RWPE2 (cell line): ENCODE measurements around the gene UBASH3A.

Source experiments
- ATAC-seq: fragments of 200-7000 bp; cut with Tn5 transposase; 3 replicates; pipeline ENCODE4 v1.9.1; 2021; ENCODE audit warnings: low read depth
- DNase-seq: peaks from one replicate; pipeline ENCODE4 v3.0.0-alpha.2; 2020; ENCODE audit warnings: low spot score
- H3K27ac ChIP-seq: fragments of 450-650 bp; 2 replicates; pipeline ENCODE4 v1.5.1; 2017; ENCODE audit warnings: mild to moderate bottlenecking; ENCODE audit not compliant: poor library complexity, severe bottlenecking
- H3K27me3 ChIP-seq: fragments of 250-450 bp; sonication (Bioruptor Pico); 2 replicates; pipeline ENCODE4 v1.5.1; 2021; ENCODE audit warnings: mild to moderate bottlenecking, moderate library complexity; ENCODE audit not compliant: insufficient read depth, poor library complexity, severe bottlenecking
- H3K36me3 ChIP-seq: fragments of 250-450 bp; sonication (Bioruptor Pico); 2 replicates; pipeline ENCODE4 v1.5.1; 2020; ENCODE audit warnings: low read depth, mild to moderate bottlenecking, moderate library complexity
- H3K4me1 ChIP-seq: fragments of 250-450 bp; sonication (Bioruptor Pico); 2 replicates; pipeline ENCODE4 v1.5.1; 2021; ENCODE audit warnings: mild to moderate bottlenecking, moderate library complexity; ENCODE audit not compliant: insufficient read depth, poor library complexity, severe bottlenecking
- H3K4me3 ChIP-seq: fragments of 250-450 bp; sonication (Bioruptor Pico); 2 replicates; pipeline ENCODE4 v1.5.1; 2021; ENCODE audit warnings: mild to moderate bottlenecking, moderate library complexity; ENCODE audit not compliant: severe bottlenecking
- H3K9me3 ChIP-seq: fragments of 250-450 bp; sonication (Bioruptor Pico); 2 replicates; pipeline ENCODE4 v1.5.1; 2021; ENCODE audit warnings: mild to moderate bottlenecking, moderate library complexity; ENCODE audit not compliant: severe bottlenecking
- TF ChIP-seq, protein P1 (sequence below): fragments of 450-650 bp; IDR thresholded peaks from one replicate; pipeline ENCODE4 v1.5.1; 2017; ENCODE audit warnings: mild to moderate bottlenecking, moderate library complexity; ENCODE audit not compliant: poor library complexity, severe bottlenecking

The UBASH3A gene

GRCh38 chr21:42401154-42401553, 2.5 kb upstream of the UBASH3A start:
- ATAC-seq (no peak), DNase-seq (no peak)
- peaks cover 4% of the 10 kb centered on the region for H3K4me1 ChIP-seq
- no peaks in the 10 kb centered on the region for H3K36me3 ChIP-seq
- H3K27ac ChIP-seq = no peak overlapping the region
- H3K4me3 ChIP-seq = no peak overlapping the region
- no peaks in the 10 kb centered on the region for H3K9me3 ChIP-seq
- H3K27me3 ChIP-seq = no peaks in the 10 kb centered on the region
- TF ChIP-seq, protein P1, sequence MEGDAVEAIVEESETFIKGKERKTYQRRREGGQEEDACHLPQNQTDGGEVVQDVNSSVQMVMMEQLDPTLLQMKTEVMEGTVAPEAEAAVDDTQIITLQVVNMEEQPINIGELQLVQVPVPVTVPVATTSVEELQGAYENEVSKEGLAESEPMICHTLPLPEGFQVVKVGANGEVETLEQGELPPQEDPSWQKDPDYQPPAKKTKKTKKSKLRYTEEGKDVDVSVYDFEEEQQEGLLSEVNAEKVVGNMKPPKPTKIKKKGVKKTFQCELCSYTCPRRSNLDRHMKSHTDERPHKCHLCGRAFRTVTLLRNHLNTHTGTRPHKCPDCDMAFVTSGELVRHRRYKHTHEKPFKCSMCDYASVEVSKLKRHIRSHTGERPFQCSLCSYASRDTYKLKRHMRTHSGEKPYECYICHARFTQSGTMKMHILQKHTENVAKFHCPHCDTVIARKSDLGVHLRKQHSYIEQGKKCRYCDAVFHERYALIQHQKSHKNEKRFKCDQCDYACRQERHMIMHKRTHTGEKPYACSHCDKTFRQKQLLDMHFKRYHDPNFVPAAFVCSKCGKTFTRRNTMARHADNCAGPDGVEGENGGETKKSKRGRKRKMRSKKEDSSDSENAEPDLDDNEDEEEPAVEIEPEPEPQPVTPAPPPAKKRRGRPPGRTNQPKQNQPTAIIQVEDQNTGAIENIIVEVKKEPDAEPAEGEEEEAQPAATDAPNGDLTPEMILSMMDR = no peak

DNA sequence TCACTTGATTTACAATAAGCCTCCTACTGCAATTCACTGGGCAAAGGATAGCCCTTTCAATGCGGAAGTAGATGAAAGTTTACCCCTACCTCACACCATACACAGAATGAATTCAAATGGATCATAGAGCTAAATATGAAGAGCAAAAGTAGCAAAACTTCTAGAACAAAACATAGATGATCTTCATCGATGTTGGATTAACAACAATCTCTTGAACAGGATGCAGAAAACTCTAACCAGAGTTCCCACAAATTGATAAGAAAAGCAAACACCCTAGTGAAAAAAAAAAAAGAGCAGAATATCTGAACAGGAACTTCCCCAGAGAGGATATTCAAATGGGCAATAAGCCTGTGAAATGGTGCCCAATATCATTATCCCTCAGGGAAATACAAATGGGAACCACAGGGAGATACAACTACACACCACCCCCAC, 1.9 kb upstream of the UBASH3A start:
- H3K4me3 ChIP-seq = no peak overlapping the region
- peaks cover 2% of the 10 kb centered on the region for H3K4me1 ChIP-seq
- H3K27ac ChIP-seq = no peak overlapping the region
- H3K9me3 ChIP-seq = no peaks in the 10 kb centered on the region
- DNase-seq (no peak), ATAC-seq (no peak)
- no peaks in the 10 kb centered on the region for H3K27me3 ChIP-seq
- TF ChIP-seq, protein P1 = no peak
- no peaks in the 10 kb centered on the region for H3K36me3 ChIP-seq

- Histone ChIP-seq H3K9me3 (no peaks in the 10 kb centered on the region), H3K27me3 (no peaks in the 10 kb centered on the region), H3K27ac (no peak overlapping the region), H3K4me3 (no peak overlapping the region), H3K4me1 (peaks cover 2% of the 10 kb centered on the region), H3K36me3 (no peaks in the 10 kb centered on the region)
- ATAC-seq (no peak), DNase-seq (no peak)
- TF ChIP-seq, protein P1 = no peak
These were observed 837 bp downstream of the UBASH3A start for GRCh38 chr21:42404539-42404938.

GRCh38 chr21:42405064-42406013, 1.6 kb downstream of the UBASH3A start:
- H3K9me3 ChIP-seq = no peaks in the 10 kb centered on the region
- H3K36me3 ChIP-seq = no peaks in the 10 kb centered on the region
- no peak for DNase-seq
- H3K4me3 ChIP-seq = no peak overlapping the region
- no peak for ATAC-seq
- TF ChIP-seq, protein P1 = no peak
- no peaks in the 10 kb centered on the region for H3K27me3 ChIP-seq
- H3K4me1 ChIP-seq = peaks cover 2% of the 10 kb centered on the region
- no peak overlapping the region for H3K27ac ChIP-seq

GRCh38 chr21:42406201-42406621, 2.5 kb downstream of the UBASH3A start:
- no peak for DNase-seq
- ATAC-seq = no peak
- H3K27me3 ChIP-seq = no peaks in the 10 kb centered on the region

More at GRCh38 chr21:42406201-42406621, 2.5 kb downstream of the UBASH3A start:
- TF ChIP-seq, protein P1 = no peak
- H3K27ac ChIP-seq = no peak overlapping the region
- H3K36me3 ChIP-seq = no peaks in the 10 kb centered on the region
- no peaks in the 10 kb centered on the region for H3K9me3 ChIP-seq
- H3K4me3 ChIP-seq = no peak overlapping the region
- H3K4me1 ChIP-seq = no peaks in the 10 kb centered on the region
